Middle frontal gyrus (tissue), 1 donor: ENCODE data around the gene MRTFB.

Experiments
- DNase-seq: peaks from one replicate; pipeline ENCODE4 v3.0.0-alpha.2; 2015; ENCODE audit warnings: low spot score; ENCODE audit errors: extremely low spot score

The MRTFB gene

DNA sequence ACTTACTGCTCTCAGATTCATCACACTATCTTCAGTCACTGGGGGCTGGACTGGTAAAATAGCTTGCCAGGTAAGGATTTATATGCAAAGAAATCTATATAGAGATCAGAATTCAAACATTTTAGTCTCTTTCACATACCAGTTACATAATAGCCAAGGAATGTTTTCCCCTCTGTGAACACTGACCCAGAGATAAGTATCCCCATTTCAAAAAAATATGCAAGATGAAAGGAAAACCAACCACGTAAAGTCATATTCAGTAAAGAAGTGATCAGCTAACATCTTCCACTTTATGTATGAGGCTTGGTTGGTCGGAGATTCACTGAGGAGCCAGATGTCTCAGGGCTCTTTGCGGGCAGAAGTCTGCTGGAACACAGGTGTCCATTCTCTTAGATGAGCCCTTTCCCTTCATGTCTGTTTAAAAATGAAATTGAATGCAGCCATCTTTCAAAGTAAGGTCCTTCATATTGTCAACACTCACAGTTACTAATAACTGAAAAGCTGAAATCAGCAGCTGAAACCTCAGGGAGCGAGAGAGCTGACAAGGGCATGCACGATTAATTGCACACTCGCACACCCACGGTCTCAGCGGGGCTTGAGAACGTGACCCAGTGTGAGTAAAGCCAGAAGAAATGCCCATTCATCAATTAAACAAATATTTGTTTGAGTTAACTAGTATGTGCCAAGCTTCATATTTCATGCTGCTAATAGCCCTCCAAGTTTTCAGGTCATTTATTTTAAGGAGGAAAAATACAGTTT, 161.2 kb downstream of the MRTFB start:
- DNase-seq: no peak

DNA sequence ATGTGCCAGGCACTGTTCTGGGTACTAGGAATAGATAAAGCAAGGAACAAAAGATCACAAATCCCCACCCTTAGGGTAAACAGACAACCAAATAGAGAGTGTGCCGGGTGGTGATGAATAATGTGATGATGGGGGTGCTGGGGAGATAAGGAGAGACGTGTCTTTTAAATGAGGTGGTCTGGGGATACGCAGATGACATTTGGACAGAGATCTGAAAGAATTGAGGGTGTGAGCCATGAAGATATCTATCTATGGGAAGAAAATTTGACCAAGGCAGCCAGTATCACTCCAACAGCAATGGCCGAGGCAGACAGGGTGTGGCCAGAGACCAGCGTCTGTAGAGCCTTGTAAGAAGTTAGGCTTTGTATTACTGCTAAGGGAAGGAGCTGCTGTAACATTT, 165.3 kb downstream of the MRTFB start:
- DNase-seq: no peak

DNA sequence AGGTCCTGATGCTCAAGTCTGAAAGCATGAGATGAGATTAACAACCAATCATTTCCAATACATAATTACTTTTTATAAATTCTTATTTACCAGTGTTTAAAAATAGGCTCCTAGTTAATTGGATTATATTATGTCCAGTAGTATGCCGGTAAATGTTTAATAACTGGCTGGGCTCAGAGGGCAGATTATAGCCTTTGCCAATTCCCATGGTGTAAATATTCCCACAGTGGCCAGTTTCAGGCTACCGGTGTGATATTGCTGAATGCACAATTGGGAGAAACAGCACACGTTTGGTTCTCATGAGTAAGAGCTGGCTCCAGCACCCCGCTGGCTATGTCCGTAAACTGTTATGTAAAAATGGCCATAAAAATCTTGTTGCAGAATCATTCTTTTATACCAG, 167.6 kb downstream of the MRTFB start:
- DNase-seq: no peak

DNA sequence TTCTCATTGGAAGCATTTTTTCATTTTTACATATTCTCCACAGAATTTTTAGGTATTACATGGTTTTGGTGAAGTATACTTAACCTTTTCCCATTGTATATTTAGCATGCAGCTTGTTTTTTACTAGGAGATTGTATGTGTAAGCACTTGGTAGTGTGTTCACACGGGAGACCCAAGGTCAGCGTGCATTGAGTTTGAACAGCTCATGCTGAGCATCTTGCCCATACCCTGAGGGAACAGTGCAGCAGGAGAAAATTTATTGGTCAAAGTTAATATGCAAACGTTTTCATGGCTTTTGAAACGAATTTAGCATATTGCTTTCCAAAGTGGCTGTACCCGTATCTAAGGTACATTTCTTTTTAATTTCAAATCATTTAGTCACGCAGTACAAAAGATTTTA, 168.7 kb downstream of the MRTFB start:
- DNase-seq: no peak

DNA sequence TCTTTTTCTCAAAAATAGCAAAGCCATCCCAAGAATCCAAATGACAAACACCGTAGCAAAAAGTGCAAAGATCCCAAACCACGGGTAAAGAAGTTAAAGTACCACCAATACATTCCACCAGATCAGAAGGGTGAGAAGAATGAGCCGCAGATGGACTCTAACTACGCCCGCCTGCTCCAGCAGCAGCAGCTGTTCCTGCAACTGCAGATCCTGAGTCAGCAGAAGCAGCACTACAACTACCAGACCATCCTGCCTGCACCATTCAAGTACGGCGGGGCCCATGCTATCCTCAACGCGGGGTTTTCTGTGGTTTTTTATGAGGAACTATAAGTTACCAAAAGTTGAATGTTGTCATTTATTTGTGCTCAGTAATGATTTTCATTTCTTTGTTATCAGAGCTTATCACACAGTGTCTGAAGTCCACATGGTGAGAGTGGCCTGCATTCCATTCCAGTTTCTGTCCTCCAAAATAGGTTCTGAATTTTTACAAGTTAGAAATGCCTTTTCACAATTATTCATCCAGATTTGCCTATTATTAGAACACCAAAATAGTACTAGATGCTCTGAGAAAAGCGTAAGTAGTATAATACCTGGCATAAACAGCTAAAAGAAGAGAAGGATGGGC, 169.2 kb downstream of the MRTFB start:
- no peak for DNase-seq

DNA sequence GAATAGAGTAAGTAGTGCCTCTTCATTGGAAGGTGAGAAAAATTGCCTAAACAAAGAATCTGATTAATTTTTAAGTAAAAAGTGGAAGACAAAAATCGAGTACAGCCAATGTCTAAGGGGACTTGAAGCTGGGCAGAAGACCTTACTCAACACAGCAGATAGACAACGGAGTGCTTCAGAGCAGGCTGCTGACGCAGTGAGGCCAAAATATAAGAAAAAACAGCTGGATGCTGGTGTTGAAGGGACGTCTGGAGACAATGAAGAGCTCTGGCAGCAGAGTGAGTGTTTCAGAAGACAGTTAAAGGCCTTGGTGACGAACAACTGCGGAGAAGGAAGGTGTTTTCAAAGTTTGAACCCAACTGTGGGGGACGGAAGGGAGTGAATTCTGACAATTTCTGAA, 169.8 kb downstream of the MRTFB start:
- DNase-seq: no peak

DNA sequence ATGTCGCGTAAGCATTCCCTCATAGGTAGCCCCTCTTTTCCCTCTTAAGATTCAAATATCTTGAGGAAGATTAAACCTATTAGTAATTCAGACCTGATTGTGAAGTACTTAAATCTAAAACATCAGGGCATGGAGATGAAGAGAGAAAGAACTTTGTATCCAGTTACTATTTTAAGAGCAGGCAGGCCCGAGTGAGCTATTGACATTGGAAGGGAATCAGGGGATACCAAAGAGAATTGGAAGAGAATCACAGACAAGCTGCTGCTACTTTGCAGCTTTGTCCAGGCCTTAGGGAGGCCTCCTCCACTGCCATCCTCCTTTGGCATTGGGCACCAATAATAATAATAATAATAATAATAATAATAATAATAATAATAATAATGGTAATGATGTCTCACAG, 170.5 kb downstream of the MRTFB start:
- no peak for DNase-seq

DNA sequence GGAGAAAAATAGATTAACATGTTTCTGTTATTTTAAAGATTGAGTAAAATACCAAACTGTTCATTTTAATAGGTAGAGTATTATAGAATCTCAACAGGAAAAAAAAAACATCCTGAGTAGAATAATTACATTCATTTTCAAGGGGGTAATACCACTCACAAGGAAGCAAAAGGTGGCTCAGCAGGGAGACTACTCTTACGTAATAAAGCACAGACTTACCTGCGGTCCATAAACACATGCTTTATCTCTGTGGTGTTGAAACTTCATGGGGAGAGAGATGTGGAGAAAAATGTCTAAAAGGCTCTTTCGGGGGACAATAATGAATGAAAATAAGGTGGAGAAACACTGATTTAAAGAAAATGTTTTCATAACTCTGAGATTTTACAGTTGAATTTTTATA, 171.7 kb downstream of the MRTFB start:
- DNase-seq: no peak

DNA sequence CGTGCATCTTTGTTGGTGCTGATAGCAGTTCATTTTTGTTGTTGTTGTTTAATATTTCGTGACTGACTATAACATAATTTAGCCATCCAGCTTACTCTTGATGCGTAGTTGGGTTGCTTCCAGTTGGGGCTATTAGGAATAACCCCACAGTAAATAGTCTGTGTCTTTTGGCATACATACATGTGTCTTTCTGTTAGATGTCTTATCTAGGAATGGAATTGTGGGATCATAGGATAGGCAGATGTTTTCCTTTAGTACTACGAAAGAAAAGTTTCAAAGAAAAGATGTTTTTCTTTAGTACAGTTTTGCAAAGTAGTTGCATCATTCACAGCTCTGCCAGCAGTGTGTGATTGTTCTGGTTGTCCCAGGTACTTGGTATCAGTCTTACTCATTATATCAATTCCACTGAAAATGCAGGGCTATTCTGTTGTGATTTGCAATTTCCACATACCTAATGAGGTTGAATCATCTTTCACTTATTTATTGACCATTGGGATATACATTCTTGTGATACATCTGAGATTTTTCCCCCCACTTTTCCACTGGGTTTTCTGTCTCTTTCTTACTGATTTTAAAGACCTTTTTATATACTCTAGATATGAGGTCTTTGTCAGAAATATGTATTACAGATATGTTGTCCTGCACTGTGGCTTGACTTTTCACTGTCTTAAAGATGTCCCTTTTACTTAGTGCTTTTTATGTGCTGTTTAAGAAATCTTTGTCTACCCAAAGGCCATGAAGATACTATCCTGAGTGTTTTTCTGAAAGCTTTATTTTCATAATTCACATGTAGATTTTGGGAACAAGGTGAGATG, 173.3 kb downstream of the MRTFB start:
- no peak for DNase-seq

DNA sequence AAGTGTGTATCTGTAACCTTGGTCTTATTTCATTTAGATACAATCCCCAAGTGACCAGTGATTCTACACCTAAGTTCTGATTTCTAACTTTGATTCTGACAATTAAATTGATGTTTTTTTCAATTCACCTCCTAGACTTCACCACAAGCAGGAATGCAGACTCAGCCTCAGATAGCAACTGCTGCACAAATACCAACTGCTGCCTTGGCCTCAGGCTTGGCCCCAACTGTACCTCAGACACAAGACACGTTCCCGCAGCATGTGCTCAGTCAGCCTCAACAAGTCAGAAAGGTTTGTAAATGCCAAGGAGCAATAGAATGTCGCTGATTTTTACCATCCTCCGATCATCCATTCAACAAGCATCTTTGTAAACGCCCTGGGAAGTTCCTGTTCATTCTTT, 177.7 kb downstream of the MRTFB start:
- no peak for DNase-seq

DNA sequence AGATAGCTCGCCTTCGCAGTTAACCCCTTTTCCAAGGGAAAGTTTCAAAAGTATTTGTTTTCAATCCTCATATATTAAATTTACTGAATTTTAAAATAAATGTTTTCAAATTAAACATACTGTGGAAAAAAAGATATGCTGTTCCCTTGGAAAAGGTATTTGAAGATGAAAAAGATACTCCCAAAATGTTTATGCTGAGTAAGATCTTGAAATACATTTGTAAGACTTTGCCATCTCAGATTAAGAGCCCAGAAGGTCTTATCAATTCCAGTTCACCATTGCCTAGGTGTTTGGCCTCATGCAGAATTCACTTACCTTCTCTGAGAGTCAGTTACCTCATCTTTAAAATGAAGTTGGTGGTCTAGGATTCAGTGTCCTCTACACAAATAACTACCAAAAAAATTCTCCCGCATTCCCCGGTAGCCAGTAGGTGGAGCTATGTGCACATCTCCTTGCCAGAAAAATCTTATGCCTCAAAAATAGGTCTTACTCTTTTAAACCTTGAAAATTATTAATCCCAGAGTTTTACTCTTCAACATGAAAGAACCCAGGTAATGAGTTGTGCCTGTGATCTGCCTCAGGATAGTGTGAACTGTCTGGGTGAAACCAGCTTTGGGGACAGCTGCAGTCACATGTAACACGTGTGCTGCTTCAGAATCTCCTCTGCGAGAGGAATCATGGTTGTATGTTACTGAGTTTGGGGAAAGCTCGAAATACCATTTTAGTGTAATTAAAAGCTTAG, 178.3 kb downstream of the MRTFB start:
- DNase-seq: peak; percentile 16

DNA sequence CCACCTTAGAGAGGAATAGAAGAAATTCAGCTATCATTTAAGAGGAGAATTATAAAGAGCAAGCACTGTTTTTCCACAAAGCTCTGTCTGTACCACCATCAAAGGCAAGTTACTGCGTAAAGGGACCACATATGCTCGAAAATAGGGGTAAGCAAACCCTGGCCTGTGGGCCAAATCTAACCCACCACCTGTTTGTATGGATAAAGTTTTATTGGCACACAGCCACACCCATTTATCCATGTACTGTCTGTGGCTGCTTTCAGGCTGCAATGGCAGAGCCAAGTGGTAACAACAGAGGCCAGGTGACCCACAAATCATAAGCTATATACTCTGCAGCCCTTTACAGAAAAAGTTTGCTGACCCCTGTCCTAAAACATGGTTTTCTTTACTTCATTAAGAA, 180.3 kb downstream of the MRTFB start:
- DNase-seq: no peak

DNA sequence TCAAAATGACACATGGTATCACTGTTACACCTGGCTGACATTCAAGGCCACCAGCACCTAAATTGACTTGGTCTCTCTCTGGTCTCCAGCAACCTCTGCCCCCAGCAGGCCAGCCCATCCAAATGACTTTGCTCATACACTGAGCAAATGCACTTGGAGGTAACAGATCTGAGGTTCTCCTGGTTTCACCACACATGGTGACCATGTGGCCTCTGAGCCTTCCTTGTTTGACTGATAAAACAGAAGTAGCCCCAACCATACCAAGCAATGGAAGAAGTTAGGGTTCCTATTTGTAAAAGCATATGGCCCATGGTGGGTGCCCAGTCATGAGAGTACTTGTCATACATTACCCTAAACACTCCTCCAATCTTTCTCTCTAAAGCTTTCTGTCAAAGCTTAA, 181.7 kb downstream of the MRTFB start:
- DNase-seq: no peak

DNA sequence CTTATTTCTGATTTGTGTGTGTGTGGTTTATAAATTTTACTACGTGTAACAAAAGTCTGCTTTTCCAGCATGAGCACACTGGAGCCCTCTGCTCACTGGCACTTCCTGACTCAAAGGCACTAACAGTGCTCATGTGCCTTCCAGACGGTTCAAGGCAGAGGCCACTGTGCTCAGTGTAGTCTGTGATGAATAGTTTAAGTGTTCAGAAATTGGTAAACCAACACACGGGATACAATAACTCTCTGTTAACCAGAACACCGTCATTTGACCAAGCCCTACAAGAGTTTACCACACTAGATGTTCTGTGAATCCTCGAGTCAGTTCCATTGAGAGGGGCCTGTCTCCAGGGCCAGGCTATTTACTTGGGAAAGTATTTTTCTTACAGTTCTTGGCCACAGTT, 191.9 kb downstream of the MRTFB start:
- no peak for DNase-seq

DNA sequence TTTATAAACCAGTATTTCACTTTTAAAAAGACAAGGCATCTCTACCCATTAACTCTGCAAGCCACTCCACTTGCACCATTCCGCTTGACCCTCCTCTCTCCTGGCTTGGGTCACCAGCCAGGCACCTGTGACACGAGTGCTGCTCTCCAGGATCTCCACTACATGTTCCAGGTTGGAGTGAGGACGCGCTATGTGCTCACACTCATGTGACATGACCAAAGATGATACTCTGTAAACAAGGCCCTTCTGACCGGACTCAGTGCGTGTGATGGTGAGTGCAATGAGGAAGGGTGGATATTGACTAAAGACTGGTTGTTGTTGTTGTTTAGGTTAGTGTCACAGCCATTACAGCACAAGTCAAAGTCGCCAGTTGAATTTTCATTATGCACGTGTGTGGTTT, 192.7 kb downstream of the MRTFB start:
- no peak for DNase-seq

DNA sequence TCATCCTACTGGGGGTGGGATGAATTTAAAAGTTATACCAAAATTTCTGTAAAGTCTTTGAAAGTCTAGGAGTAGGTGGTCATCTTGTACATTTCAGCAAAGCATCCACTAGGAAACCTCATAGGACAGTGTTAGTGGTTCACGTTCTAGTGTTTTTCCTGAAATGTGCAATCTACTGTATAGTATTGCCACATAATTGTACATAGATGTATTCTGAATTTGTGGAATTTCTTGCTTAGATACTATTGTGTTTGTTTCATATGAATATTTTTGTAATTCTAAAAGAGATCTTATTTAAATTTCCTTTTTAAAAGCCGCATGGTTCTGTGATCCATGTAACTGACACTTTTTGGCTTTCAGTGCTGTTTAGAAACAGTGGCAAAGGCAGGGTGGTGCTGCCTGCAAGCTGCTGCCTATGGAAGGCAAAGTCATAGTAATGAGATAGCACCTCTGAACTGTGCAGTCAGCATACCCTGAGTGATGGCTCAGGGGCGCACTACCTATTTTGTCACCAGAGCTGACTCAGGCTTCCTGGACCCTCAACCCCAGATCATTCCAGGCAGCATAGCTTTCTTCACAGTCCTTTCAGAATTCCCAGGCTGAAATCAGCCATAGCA, 193.3 kb downstream of the MRTFB start:
- no peak for DNase-seq

DNA sequence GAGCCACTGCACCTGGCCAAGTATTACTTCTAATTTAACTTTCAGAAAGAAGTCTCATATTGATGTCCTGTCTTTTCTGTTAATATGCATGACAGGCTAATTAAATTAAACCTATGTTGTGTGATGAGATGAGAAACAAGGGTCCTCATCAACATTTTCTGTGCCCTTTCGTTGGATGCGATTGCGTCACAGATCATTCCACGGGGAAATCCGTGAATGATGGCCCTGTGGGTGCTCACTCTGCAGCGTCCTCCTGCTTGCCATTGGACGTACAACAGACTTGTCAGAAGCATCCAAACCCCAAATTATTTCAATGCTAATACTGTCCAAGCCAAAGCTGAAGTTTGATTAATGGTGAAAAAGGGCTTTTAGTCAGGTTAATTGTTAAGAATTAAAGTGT, 197.0 kb downstream of the MRTFB start:
- DNase-seq: no peak

DNA sequence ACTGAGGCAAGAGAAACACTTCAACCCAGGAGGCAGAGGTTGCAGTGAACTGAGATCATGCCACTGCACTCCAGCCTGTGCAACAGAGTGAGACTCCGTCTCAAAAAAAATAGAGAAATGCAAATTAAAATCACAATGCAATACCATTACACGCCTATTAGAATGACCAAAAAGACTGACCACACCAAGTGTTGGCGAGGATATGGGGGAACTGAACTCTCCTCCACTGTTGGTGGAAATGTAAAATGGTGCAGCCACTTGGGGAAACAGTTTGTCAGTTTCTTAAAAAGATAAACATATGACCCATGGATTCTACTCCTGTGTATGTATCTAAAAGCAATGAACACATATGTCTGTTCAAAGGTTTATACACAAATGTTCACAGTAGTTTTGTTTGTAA, 204.8 kb downstream of the MRTFB start:
- no peak for DNase-seq

DNA sequence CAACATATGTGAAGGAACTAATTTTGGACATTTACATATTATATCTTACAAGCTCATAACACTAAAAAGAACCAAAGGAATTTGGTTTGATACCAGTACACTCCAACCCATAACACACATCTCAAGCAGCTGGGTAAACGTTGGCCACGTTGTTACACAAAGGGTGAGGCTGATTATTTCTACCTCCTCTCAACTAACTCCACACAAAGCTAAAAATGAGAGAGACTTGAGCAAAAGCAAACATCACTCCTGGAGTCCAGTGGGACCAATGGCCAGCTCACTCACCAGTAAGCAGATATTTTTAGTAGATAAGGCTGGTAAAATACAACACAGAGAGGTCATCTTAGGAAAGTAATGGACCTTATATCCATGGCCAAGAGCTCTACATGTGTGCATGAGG, 207.6 kb downstream of the MRTFB start:
- no peak for DNase-seq

DNA sequence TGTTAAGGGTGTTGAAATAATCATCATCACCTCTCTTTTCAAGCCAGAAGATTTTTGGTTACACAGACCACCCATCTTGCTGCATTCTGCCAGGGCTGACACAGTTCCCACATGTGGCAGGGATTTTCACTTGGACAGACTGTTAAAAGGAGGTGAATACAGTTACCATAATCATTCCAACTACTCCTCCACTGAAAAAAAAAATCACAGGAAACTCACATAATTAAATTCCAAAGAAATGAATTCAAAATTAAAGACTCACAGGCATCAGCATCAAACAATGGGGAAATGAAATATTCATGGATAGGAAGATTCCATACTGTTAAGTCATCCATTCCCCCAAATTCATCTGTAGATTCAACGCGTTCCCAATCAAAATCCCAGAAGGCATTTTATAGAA, 209.4 kb downstream of the MRTFB start:
- no peak for DNase-seq

DNA sequence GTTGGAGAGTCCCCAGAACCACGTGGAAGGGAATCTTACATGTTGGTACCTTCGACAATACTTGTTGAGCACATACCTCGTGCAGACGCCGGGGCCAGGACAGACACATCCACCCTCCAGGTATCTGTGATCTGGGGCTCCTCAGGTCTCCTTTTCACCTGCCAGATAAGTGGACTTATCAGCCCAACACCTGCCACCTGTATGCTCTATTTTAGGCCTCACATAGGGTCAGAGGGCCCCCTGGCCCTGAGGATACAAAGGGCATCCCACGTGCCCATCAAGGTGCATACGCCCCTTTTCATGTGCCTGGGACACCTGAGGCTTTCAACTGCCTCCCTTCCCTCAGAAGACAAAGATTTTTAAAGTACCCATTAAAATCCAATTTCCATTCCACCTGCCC, 212.7 kb downstream of the MRTFB start:
- no peak for DNase-seq
